Activated T-cell treated with anti-CD3 and anti-CD28 coated beads, Interleukin-2, amount 50 U/mL, for 4 hours (primary cell): ENCODE measurements around the gene HAUS8. TPM values are rescaled to one million over a fixed set of nuclear protein-coding genes. Genes with fewer than 3 reads are reported as not detected.

Experiments
- total RNA-seq, 3 donors: library from RNA; stranded (reverse); gene quantifications; one replicate each; pipeline ENCODE4 v1.2.1, GENCODE V29; 2021

HAUS8 gene
- total RNA-seq, 3 donors from 2014 or later: 21.5 to 29.3 (median 28.3) TPM

Other genes with a start within 250 kb of the HAUS8 start
- 10 to 100 TPM; 40.7 to 43.7 (median 41.2) TPM for gene SIN3B, start 246.1 kb downstream of the HAUS8 start, total RNA-seq
- gene F2RL3, start 186.5 kb downstream of the HAUS8 start, total RNA-seq: under 1 TPM; 0.05 to 0.24 (median 0.08) TPM
- under 1 TPM in 2 of 3 donors, not detected in 1; 0.18 to 0.37 TPM for gene CPAMD8, start 48.6 kb downstream of the HAUS8 start, total RNA-seq
- 100 to 1,000 TPM in 1 of 3 donors, 10 to 100 TPM in 2; 82.6 to 104 (median 91.4) TPM for gene MYO9B, start 325 bp upstream of the HAUS8 start, total RNA-seq
- 10 to 100 TPM; 35.9 to 47.3 (median 46.6) TPM for gene USE1, start 139.9 kb upstream of the HAUS8 start, total RNA-seq
- 1 to 10 TPM; 5.0 to 8.0 (median 5.4) TPM for gene OCEL1, start 150.8 kb upstream of the HAUS8 start, total RNA-seq
- gene NR2F6, start 170.5 kb upstream of the HAUS8 start, total RNA-seq: 10 to 100 TPM; 10.1 to 14.4 (median 13.6) TPM
- gene USHBP1, start 189.3 kb upstream of the HAUS8 start, total RNA-seq: under 1 TPM in 1 of 3 donors, not detected in 2; 0.19 TPM
- 100 to 1,000 TPM; 124 to 130 (median 128) TPM for gene BABAM1, start 192.0 kb upstream of the HAUS8 start, total RNA-seq
- gene ANKLE1, start 206.4 kb upstream of the HAUS8 start, total RNA-seq: 10 to 100 TPM in 2 of 3 donors, 1 to 10 TPM in 1; 7.6 to 19.0 (median 18.1) TPM
- 1 to 10 TPM; 3.6 to 4.5 (median 3.7) TPM for gene ABHD8, start 228.0 kb upstream of the HAUS8 start, total RNA-seq
- gene MRPL34, start 230.4 kb upstream of the HAUS8 start, total RNA-seq: 100 to 1,000 TPM; 111 to 137 (median 126) TPM
- gene DDA1, start 234.1 kb upstream of the HAUS8 start, total RNA-seq: 10 to 100 TPM; 53.1 to 58.1 (median 53.4) TPM